ENCODE data around the gene CPNE9.
"Not testable (repeated sequence)": the region's sequence is repeated elsewhere in the genome, so short reads cannot be mapped to it uniquely, and the experiment has no call there.

The CPNE9 gene

GRCh38 chr3:9769012-9769411 is 65.4 kb downstream of the CPNE9 start:
- in situ Hi-C loops (cut with HindIII; ENCODE audit: low sequenced_read_pairs) = no loop called here

- in situ Hi-C loops (cut with HindIII; ENCODE audit: low sequenced_read_pairs) = no loop called here
Measured at GRCh38 chr3:9769426-9770275, 66.0 kb downstream of the CPNE9 start, which contains the start of gene CAMK1. CAMK1 (minus strand) TSS chr3:9769947; CDS start chr3:9767749, 2,198 bp downstream.

- in situ Hi-C loops (cut with HindIII; ENCODE audit: low sequenced_read_pairs) = no loop called here
Measured at GRCh38 chr3:9770276-9770812, 66.7 kb downstream of the CPNE9 start.

- in situ Hi-C loops (cut with HindIII; ENCODE audit: low sequenced_read_pairs) = not testable (repeated sequence)
Measured at GRCh38 chr3:9771007-9771406, 67.4 kb downstream of the CPNE9 start.

GRCh38 chr3:9776896-9777693 is 73.5 kb downstream of the CPNE9 start:
- in situ Hi-C loops (cut with HindIII; ENCODE audit: low sequenced_read_pairs) = no loop called here

- in situ Hi-C loops (cut with HindIII; ENCODE audit: low sequenced_read_pairs) = no loop called here
Measured at GRCh38 chr3:9777694-9778021, 74.0 kb downstream of the CPNE9 start.

GRCh38 chr3:9778143-9779074 is 74.8 kb downstream of the CPNE9 start:
- in situ Hi-C loops (cut with HindIII; ENCODE audit: low sequenced_read_pairs) = no loop called here

- in situ Hi-C loops (cut with HindIII; ENCODE audit: low sequenced_read_pairs) = no loop called here
Measured at GRCh38 chr3:9779075-9779593, 75.5 kb downstream of the CPNE9 start.
